GM19193 (cell line): ENCODE data around the gene TBC1D10B.

ENCODE experiments used
- POLR2A ChIP-seq: IDR thresholded peaks from 4 replicates; pipeline ENCODE4 v1.6.1; 2011; ENCODE audit not compliant: insufficient read depth, insufficient read length; ENCODE audit errors: extremely low read depth

TBC1D10B gene

GRCh38 chr16:30369091-30369937, 980 bp downstream of the TBC1D10B start:
- TF ChIP-seq POLR2A: no peak

- no peak for TF ChIP-seq POLR2A
These were observed 1.6 kb downstream of the TBC1D10B start for GRCh38 chr16:30368792-30369090.

- TF ChIP-seq POLR2A: no peak
These were observed 2.0 kb downstream of the TBC1D10B start for GRCh38 chr16:30368122-30368791.

GRCh38 chr16:30367349-30368009, 2.8 kb downstream of the TBC1D10B start:
- no peak for TF ChIP-seq POLR2A

GRCh38 chr16:30366511-30366910, 3.8 kb downstream of the TBC1D10B start:
- no peak for TF ChIP-seq POLR2A

GRCh38 chr16:30365200-30365599, 5.1 kb downstream of the TBC1D10B start:
- TF ChIP-seq POLR2A: no peak

GRCh38 chr16:30361180-30361579, 9.1 kb downstream of the TBC1D10B start:
- no peak for TF ChIP-seq POLR2A

GRCh38 chr16:30359871-30360170, 10.5 kb downstream of the TBC1D10B start:
- TF ChIP-seq POLR2A: no peak

GRCh38 chr16:30358990-30359870, 11.1 kb downstream of the TBC1D10B start:
- TF ChIP-seq POLR2A: no peak

- TF ChIP-seq POLR2A: no peak
These were observed 11.7 kb downstream of the TBC1D10B start for GRCh38 chr16:30358577-30358936.

GRCh38 chr16:30357715-30358576, 12.3 kb downstream of the TBC1D10B start:
- TF ChIP-seq POLR2A: no peak

- no peak for TF ChIP-seq POLR2A
These were observed 13.1 kb downstream of the TBC1D10B start for GRCh38 chr16:30357085-30357714.

- no peak for TF ChIP-seq POLR2A
These were observed 13.8 kb downstream of the TBC1D10B start for GRCh38 chr16:30356401-30357084.
